Fibroblast of mammary gland (primary cell): Measurements from ENCODE around the gene NBR1.

Experiments
- DNase-seq: peaks from one replicate; pipeline ENCODE4 v3.0.0-alpha.2; 2010; ENCODE audit warnings: low read depth
- H3K4me3 ChIP-seq: 2 replicates; pipeline ENCODE4 v1.5.1; 2011; ENCODE audit warnings: low read depth, mild to moderate bottlenecking, low read length, moderate library complexity; ENCODE audit not compliant: control insufficient read depth
- TF ChIP-seq, protein P1 (sequence below): conservative IDR thresholded peaks from 2 replicates; pipeline ENCODE4 v1.5.1; 2011; ENCODE audit warnings: low read depth, low read length, inconsistent platforms; ENCODE audit not compliant: control insufficient read depth, insufficient read depth

NBR1 gene

DNA sequence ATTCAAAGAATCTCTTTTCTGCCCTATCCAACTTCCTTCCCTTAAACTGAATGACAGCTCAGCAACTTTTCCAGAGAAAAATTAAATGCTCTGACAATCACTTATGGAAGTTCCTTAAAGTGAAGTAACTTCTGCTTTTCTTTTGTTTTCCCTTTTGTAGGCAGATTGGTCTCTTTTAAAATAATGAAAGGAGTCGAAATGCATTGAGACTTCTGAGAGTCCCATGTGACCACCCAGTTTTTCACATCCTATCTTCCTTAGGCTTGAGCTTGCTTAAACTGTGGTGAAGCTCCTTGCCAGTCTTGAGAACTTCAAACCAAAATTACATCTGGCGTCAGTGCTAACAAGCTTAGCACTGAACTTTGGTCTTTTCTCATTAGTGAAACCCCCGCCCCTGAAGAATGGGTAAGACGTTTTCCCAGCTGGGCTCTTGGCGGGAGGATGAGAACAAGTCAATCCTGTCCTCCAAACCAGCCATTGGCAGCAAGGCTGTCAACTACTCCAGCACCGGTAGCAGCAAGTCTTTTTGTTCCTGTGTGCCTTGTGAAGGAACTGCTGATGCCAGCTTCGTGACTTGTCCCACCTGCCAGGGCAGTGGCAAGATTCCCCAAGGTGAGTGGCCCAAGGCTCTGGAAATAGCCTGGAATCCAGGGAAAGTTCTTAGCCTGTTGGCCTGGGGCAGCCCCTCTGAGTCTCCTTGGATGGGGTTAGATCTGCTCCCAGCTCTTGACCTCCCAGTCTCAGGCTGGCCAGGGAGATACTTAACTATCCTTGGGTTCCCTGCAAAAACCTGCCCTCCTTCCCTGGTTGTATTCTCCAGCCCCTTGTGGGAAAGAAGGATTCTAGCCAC is 41.9 kb downstream of the NBR1 start:
- H3K4me3 ChIP-seq = peak overlapping the region; percentile 79
- TF ChIP-seq, protein P1, sequence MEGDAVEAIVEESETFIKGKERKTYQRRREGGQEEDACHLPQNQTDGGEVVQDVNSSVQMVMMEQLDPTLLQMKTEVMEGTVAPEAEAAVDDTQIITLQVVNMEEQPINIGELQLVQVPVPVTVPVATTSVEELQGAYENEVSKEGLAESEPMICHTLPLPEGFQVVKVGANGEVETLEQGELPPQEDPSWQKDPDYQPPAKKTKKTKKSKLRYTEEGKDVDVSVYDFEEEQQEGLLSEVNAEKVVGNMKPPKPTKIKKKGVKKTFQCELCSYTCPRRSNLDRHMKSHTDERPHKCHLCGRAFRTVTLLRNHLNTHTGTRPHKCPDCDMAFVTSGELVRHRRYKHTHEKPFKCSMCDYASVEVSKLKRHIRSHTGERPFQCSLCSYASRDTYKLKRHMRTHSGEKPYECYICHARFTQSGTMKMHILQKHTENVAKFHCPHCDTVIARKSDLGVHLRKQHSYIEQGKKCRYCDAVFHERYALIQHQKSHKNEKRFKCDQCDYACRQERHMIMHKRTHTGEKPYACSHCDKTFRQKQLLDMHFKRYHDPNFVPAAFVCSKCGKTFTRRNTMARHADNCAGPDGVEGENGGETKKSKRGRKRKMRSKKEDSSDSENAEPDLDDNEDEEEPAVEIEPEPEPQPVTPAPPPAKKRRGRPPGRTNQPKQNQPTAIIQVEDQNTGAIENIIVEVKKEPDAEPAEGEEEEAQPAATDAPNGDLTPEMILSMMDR = no peak
- no peak for DNase-seq

- DNase-seq = no peak
- no peak overlapping the region for H3K4me3 ChIP-seq
- TF ChIP-seq, protein P1 = no peak
These were observed 42.5 kb downstream of the NBR1 start for GRCh38 chr17:43213545-43213944.

- H3K4me3 ChIP-seq = no peak overlapping the region
- DNase-seq = no peak
- TF ChIP-seq, protein P1 = no peak
These were observed 44.3 kb downstream of the NBR1 start for GRCh38 chr17:43215341-43215740.

- no peak overlapping the region for H3K4me3 ChIP-seq
- TF ChIP-seq, protein P1 = no peak
- DNase-seq = no peak
These were observed 45.4 kb downstream of the NBR1 start for GRCh38 chr17:43216369-43216761.

DNA sequence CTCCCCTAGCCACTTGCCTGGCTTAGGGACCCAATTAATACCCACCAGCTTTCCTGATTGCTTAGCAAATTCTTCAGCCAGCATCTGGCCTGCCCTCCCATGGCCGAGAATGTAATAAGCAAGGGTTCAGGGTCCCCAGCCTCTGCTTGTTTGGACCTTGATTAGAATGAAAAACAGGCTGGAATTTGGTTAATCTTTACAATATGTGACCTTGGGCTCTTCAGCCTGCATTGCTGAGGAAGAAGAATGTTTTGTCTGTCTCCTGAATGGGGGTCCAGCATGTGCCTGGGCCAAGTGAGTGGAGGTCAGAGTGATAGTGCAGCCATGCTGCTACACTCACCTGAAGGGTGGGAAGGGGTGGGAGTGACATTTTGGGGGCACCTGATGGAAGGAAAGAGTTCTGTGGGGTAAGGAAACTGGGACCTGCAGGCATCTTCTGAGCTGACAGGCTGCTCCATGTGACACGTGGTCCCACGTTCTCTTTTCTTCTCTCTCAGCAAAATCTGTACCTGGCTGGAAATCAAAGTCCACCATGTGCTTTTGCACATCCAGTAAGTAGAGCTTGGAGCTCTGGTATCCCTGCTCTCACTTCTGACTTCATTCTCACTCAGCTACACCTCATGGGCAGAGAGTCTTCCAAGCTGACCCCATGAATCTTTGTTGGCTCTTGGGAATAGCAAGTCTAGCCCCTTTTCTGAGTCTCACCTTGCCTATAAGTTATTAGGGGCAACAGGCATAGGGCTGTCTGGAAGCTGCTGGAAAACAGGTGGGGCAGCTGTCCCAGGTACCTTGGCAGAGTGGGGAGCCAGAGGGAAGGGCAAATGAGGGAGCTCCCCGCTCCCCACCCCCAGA is 46.0 kb downstream of the NBR1 start:
- TF ChIP-seq, protein P1 = no peak
- H3K4me3 ChIP-seq = no peak overlapping the region
- no peak for DNase-seq

GRCh38 chr17:43217614-43218087 is 46.6 kb downstream of the NBR1 start:
- TF ChIP-seq, protein P1 = no peak
- H3K4me3 ChIP-seq = no peak overlapping the region
- no peak for DNase-seq
